Vagina (tissue), 2 donors: ENCODE data around the gene ADAMTS2. TPM values are rescaled to one million over a fixed set of nuclear protein-coding genes. Genes with fewer than 3 reads are reported as not detected.
A peak's percentile ranks its signal among the peaks of the same experiment; 100 is the strongest.

Experiments used
- DNase-seq, 2 donors: peaks; one replicate each; pipeline ENCODE4 v3.0.0-alpha.2; 2017; ENCODE audit errors: extremely low spot score in 2 of 2
- H3K27ac ChIP-seq: fragments of 200-600 bp; sonication (generic); one replicate; pipeline ENCODE4 v1.5.1; 2019
- H3K27me3 ChIP-seq: fragments of 200-600 bp; sonication (generic); one replicate; pipeline ENCODE4 v1.5.1; 2019
- H3K36me3 ChIP-seq, 2 donors: fragments of 200-600 bp; sonication (generic); one replicate each; pipeline ENCODE4 v1.5.1; 2017 to 2019
- H3K4me1 ChIP-seq: fragments of 200-600 bp; sonication (generic); one replicate; pipeline ENCODE4 v1.5.1; 2019
- H3K4me3 ChIP-seq, 2 donors: fragments of 200-600 bp; sonication (generic); 1 replicate in 1 of 2; 2 replicates in 1 of 2; pipeline ENCODE4 v1.5.1; 2016 to 2019
- H3K9me3 ChIP-seq: fragments of 200-600 bp; sonication (generic); one replicate; pipeline ENCODE4 v1.5.1; 2019
- POLR2A ChIP-seq, 2 donors: fragments of 450-650 bp; IDR thresholded peaks; one replicate each; pipeline ENCODE4 v1.6.1; 2017; ENCODE audit warnings: antibody characterized with exemption in 2 of 2, mild to moderate bottlenecking in 2 of 2, moderate library complexity in 2 of 2
- POLR2AphosphoS5 ChIP-seq, 2 donors: sonication (generic); formaldehyde crosslinking; IDR thresholded peaks; one replicate each; pipeline ENCODE4 v1.9.0; 2017; ENCODE audit warnings: antibody characterized with exemption in 2 of 2, mild to moderate bottlenecking in 2 of 2, low read depth in 1 of 2; ENCODE audit not compliant: insufficient read depth in 1 of 2
- intact Hi-C: fragments of 100-400 bp; cut with DNase I; formaldehyde crosslinking; loops from one replicate; pipeline ENCODE4 v1.15.1; 2023
- total RNA-seq: library from RNA; depleted of rRNA; stranded (reverse); fragments of >200 nt; gene quantifications from one replicate; pipeline ENCODE4 v1.2.3, GENCODE V29; 2016
- TF ChIP-seq, protein P1 (sequence below), 3 experiments: fragments of 450-650 bp in 2 of 3; fragments of 200-600 bp in 1 of 3; sonication (generic) in 1 of 3; IDR thresholded peaks; one replicate each; pipeline ENCODE4 v1.5.1; 2017 to 2019; ENCODE audit warnings: antibody characterized with exemption in 3 of 3, mild to moderate bottlenecking in 2 of 3, moderate library complexity in 2 of 3

ADAMTS2 gene
- total RNA-seq, 1 donor from 2014 or later: 17.4 TPM

DNA sequence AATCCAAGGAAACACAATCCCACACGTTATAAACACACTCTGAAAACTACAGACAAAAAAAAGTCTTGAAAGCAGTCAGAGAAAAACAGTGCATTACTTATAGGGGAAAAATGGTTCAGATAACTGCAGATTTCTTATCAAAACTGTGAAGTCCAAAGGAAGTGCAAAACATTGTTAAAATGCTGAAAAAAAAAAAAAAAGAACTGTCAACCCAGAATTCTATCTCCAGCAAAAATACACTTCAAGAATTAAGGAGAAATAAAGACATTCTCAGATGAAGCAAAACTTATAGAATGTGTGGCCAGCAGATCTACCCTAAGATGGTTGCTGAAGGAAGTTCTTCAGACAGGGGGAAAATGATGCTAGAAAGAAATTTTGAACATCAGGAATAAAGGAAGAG is 40.4 kb downstream of the ADAMTS2 start:
- Histone ChIP-seq H3K36me3 (no peaks in the 10 kb centered on the region), H3K4me1 (peaks cover 43% of the 10 kb centered on the region), H3K27me3 (no peaks in the 10 kb centered on the region), H3K4me3 (no peak overlapping the region), H3K27ac (peak overlapping the region; percentile 72), H3K9me3 (no peaks in the 10 kb centered on the region)
- intact Hi-C loops: no loop called here
- DNase-seq: no peak
- no peak for TF ChIP-seq POLR2A (IDR thresholded peaks at IDR 0.05)
- TF ChIP-seq, protein P1, sequence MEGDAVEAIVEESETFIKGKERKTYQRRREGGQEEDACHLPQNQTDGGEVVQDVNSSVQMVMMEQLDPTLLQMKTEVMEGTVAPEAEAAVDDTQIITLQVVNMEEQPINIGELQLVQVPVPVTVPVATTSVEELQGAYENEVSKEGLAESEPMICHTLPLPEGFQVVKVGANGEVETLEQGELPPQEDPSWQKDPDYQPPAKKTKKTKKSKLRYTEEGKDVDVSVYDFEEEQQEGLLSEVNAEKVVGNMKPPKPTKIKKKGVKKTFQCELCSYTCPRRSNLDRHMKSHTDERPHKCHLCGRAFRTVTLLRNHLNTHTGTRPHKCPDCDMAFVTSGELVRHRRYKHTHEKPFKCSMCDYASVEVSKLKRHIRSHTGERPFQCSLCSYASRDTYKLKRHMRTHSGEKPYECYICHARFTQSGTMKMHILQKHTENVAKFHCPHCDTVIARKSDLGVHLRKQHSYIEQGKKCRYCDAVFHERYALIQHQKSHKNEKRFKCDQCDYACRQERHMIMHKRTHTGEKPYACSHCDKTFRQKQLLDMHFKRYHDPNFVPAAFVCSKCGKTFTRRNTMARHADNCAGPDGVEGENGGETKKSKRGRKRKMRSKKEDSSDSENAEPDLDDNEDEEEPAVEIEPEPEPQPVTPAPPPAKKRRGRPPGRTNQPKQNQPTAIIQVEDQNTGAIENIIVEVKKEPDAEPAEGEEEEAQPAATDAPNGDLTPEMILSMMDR (IDR thresholded peaks at IDR 0.05): no peak
- no peak for TF ChIP-seq POLR2AphosphoS5 (IDR thresholded peaks at IDR 0.05; ENCODE audit: insufficient read depth in 1 of 2, low read depth in 1 of 2)

DNA sequence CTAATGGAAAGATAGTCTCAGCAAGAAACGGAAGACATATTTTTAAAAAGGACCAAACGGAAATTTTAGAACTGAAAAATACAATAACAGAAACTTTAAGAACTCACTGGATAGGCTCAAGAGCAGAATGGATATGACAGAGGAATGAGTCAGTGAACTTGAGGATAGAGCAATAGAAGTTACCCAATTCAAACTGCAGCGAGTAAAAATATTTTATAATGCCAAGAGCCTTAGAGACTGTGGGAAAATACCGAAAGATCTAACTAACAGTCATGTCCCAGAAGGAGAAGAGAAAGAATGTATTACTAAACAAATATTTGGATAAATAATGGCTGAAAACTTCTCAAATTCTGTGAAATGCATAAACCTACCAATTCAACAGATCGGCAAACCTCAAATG is 40.8 kb downstream of the ADAMTS2 start:
- intact Hi-C loops: no loop called here

DNA sequence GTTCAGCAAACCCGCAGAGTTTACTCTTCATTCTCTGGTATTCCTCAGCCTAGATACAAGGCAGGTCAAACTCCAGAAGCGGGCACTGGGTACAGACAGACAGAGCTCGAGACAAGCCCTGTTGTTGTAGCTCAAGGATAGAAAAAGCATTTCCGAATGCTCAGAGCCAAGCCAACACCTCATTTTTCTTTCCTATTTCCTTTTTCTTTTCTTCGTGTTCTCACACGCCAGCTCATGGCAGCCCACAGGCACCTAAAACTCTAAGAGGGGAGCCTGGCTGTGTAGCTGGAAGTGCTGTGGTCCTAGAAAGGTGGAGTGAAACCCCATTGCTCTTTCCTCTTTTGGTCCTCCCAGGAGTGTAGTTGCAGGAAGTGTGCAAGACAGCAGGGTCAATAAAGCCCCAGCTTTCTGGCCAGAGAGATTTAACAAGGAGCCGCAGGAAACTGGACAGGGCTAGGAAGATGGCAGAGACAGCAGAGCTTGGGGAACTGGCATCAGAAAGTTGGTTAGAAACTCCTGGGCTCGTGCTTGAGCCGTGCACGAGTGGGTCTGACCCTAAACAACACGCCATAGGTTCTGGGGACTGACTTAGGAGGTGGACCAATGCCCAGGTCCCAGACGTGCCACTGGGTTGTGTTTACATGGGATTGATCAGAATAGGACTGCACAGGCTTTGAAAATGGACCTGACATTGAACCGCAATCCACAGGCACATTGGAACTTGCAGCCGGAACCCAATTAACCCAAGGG is 41.6 kb downstream of the ADAMTS2 start:
- Histone ChIP-seq H3K27ac (peak overlapping the region; percentile 72), H3K4me1 (peaks cover 47% of the 10 kb centered on the region), H3K4me3 (no peak overlapping the region), H3K9me3 (no peaks in the 10 kb centered on the region), H3K27me3 (no peaks in the 10 kb centered on the region), H3K36me3 (no peaks in the 10 kb centered on the region)
- intact Hi-C loops: no loop called here
- no peak for DNase-seq
- TF ChIP-seq, protein P1 (IDR thresholded peaks at IDR 0.05): no peak
- TF ChIP-seq POLR2A (IDR thresholded peaks at IDR 0.05) (no peak), POLR2AphosphoS5 (IDR thresholded peaks at IDR 0.05; ENCODE audit: insufficient read depth in 1 of 2, low read depth in 1 of 2) (no peak)

More for the DNA sequence above, 40.8 kb downstream of the ADAMTS2 start:
- DNase-seq: no peak
- Histone ChIP-seq H3K27ac (peak overlapping the region; percentile 72), H3K4me1 (peaks cover 43% of the 10 kb centered on the region), H3K27me3 (no peaks in the 10 kb centered on the region), H3K9me3 (no peaks in the 10 kb centered on the region), H3K4me3 (no peak overlapping the region), H3K36me3 (no peaks in the 10 kb centered on the region)
- TF ChIP-seq POLR2AphosphoS5 (IDR thresholded peaks at IDR 0.05; ENCODE audit: insufficient read depth in 1 of 2, low read depth in 1 of 2): peak in 1 of 2 donors; percentile 52
- no peak for TF ChIP-seq POLR2A (IDR thresholded peaks at IDR 0.05)

DNA sequence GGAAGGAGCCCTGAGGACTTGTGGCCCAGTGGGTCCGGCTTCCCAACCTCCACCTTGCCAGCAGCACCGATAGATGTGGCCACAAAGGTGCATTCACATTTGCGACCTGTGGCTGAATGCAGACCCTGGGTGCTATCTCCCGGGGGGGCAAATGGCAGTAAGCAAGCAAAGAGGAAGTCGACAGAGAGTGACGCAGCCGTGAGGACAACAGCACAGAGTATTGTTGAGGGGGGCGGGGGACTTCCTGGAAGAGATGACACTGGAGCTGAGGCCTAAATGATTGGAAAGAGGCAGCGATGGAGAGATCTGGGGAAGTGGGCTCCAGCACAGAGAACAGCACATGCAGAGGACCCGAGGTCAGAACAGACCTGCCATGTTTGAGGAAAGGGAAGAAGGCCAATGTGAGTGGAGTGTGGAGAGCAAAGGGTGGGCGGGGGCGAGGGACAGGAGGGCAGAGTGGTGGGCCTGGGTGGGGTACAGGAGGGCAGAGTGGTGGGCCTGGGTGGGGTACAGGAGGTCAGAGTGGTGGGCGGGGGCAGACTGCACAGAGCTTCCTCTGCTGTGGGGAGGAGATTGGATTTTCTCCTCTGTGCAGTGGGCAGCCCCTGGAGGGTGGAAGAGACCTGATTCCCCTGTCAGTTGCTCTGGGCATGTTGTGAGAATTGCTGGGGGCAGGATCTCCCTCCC is 42.6 kb downstream of the ADAMTS2 start:
- Histone ChIP-seq H3K4me1 (peaks cover 51% of the 10 kb centered on the region), H3K36me3 (no peaks in the 10 kb centered on the region), H3K9me3 (no peaks in the 10 kb centered on the region), H3K4me3 (no peak overlapping the region), H3K27ac (peak overlapping the region; percentile 72), H3K27me3 (no peaks in the 10 kb centered on the region)
- DNase-seq: no peak
- no peak for TF ChIP-seq POLR2A (IDR thresholded peaks at IDR 0.05)
- TF ChIP-seq, protein P1 (IDR thresholded peaks at IDR 0.05): no peak
- intact Hi-C loops: no loop called here

DNA sequence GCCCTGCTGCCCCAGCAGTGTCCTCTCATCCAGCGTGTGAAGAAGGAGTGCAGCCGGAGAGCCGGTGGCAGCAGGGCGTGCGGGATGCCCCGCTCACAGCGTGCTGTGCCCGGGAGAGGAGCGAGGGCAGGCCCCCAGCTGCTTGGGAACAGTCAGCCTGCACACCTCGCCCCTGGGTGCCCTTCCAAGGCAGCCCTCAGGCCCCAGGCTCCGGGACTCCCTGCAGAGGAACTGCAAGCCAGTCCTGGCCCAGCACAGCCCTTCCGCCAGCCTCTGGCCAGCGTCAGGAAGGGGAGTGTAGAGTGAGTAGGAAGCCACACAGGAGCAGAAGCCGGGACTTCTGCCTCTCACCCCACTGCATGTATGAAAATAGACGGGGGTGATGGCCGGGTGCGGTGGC is 43.5 kb downstream of the ADAMTS2 start:
- H3K4me3 ChIP-seq: no peak overlapping the region
- no peaks in the 10 kb centered on the region for H3K9me3 ChIP-seq
- intact Hi-C loops: no loop called here
- no peaks in the 10 kb centered on the region for H3K36me3 ChIP-seq
- no peaks in the 10 kb centered on the region for H3K27me3 ChIP-seq
- DNase-seq: no peak
- no peak for TF ChIP-seq POLR2AphosphoS5 (IDR thresholded peaks at IDR 0.05; ENCODE audit: insufficient read depth in 1 of 2, low read depth in 1 of 2)
- TF ChIP-seq, protein P1 (IDR thresholded peaks at IDR 0.05): no peak
- no peak for TF ChIP-seq POLR2A (IDR thresholded peaks at IDR 0.05)
- H3K27ac ChIP-seq: peak overlapping the region; percentile 72
- peaks cover 58% of the 10 kb centered on the region for H3K4me1 ChIP-seq
